Islet of Langerhans (tissue), 1 donor: ENCODE data around the gene LRRC37A3.
"Not testable (repeated sequence)": the region's sequence is repeated elsewhere in the genome, so short reads cannot be mapped to it uniquely, and the experiment has no call there.

Experiments
- FAIRE-seq: peaks from one replicate; lab custom pipeline; 2011; peaks lifted over from hg19 to GRCh38; lab: Jason Lieb, UNC

Gene LRRC37A3

DNA sequence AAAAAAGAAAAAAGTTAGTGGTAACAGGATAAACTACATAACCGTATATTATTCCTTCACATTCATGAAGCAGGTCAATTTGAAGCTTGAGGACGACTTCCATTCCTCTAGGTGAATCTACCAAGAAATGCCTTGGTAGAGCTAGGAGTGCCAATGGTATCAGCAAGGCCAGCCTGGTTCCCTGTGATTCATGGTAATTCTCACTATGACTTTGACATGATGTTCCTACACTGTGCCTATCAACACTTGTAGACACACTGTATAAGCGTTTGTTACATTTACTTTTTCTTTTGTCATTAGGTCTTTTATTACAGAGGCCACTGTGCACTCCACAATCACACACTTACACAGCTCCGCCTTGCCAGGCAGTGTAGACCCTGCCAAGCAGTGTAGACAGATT is 7.2 kb upstream of the LRRC37A3 start:
- FAIRE-seq = not testable (repeated sequence)

DNA sequence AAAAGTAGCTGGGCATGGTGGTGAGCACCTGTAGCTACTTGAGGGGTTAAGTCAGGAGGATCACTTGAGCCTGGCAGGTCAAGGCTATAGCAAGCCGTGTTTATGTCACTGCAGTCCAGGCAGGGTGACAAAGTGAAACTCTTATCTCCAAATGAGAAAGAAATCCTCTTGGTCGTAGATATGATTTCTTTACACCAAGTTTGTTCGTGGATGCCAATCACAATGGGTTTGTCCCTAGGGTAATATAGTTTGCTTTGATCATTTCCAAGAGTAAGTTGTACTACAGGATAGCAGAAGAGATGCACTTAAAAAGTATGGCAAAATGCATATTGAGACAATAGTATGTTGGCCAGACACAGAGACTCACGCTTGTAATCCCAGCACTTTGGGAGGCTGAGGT is 6.0 kb upstream of the LRRC37A3 start:
- not testable (repeated sequence) for FAIRE-seq

DNA sequence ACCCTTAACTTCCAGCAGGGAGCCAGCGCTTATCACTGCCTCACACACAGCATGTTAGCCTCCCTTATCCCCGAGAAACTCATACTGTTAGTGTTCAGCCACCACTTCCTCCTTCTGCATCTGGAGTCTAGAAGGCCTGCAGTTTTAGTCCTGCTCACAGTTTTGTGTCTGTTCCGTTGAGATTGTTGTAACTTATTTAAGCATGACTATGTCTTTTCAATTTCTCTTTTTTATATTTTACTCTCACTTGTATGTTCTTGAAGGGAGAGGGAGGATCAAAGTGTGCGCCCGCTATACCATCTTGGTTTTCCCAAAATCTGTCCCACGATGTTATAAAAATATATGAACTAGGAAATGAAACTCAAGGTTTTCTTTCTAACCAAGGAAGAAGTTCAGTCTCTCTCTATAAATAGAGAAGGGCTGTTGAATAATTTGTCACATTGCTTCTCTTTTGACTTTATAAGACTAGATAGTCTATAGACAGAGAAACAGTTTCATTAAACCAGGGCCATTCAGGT is 3.8 kb upstream of the LRRC37A3 start:
- FAIRE-seq = not testable (repeated sequence)

DNA sequence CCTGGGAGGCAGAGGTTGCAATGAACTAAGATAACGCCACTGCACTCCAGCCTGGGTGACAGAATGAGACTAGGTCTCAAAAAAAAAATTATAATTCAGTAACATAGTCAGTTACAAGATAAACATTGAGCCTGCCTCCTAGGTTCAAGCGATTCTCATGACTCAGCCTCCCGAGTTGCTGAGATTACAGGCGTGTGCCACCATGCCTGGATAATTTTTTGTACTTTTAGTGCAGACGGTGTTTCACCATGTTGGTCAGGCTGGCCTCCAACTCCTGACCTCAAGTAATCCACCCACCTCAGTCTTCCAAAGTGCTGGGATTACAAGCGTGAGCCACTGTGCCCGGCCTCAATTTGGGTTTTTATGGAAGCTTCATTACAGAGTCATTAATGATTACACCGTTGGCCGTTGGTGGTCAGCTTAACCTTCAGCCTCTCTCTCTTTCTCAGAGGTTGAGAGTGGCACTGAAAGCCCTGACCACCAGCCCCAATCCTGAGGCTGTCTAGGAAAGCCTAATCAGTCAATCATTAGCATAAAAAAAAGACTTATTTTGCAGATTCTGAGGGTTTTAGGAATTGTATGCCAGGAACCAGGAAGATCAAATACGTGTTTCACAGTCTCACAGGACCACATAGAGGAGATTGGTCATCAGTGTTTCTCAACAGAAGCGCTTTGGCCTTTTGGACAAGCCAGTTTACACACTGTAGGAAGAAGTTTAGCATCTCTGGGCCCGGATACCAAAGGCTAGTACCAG is 1.3 kb upstream of the LRRC37A3 start:
- no peak for FAIRE-seq

DNA sequence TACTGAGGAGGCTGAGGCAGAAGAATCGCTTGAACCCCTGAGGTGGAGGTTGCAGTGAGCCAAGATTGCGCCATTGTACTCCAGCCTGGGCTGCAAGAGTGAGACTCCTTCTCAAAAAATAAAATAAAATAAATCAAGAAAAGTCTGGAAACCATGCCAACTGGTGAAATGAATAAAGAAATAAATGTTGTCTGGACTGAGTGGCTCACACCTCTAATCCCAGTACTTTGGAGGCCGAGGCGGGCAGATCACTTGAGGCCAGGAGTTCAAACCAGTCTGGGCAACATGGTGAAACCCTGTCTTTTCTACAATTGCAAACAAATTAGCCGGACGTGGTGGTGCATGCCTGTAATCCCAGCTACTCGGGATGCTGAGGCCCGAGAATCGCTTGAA is 744 bp upstream of the LRRC37A3 start:
- no peak for FAIRE-seq

DNA sequence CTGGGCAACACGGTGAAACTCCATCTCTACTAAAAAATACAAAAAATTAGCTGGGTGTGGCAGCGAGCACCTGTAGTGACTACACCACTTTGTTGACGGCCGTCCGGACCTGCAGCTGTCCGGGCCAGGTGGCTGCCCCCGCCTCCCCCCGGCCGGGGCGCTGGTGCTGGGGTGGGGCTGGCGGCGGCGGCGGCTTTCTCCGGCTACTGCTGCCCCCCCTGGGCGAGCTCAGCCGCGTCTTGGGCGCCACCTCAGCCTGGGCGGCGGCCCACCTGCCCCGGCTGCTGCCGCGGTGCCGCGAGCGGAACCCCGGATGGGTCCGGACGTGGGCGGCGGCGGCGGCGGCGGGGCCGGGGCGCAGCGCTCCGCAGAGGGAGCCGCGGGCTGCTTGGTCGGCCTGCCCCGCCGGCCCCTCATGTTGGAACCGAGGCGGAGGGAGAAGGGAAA is 413 bp downstream of the LRRC37A3 start:
- FAIRE-seq = not testable (repeated sequence)

DNA sequence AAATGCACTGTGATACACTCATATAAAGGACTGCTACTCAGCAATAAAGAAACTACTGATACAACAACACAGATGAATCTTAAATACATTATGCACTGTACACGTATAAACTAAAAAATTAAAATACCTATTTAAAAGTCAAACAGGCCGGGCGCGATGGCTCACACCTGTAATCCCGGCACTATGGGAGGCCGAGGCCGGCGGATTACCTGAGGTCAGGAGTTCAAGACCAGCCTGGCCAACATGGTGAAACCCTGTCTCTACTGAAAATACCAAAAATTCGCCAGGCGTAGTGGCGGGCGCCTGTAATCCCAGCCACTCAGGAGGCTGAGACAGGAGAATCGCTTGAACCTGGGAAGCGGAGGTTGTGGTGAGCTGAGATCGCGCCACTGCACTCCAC is 1.7 kb downstream of the LRRC37A3 start:
- not testable (repeated sequence) for FAIRE-seq

DNA sequence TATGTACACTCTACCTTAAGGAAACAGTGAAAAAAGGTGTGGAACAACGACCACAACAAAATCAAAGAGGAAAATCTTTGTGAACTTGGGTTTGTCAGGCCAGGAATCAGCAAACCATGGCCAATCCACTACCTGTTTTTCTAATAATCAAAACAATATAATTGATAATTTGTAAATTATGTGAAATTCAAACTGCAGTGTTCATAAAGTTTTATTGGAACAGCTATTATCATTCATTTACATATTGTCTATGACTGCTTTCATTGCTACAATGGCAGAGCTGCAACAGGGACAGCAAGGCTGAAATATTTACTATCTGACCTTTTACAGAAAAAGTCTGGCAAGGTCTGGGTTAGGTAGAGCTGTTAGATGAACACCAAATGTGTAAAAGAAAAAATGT is 4.0 kb downstream of the LRRC37A3 start:
- not testable (repeated sequence) for FAIRE-seq

DNA sequence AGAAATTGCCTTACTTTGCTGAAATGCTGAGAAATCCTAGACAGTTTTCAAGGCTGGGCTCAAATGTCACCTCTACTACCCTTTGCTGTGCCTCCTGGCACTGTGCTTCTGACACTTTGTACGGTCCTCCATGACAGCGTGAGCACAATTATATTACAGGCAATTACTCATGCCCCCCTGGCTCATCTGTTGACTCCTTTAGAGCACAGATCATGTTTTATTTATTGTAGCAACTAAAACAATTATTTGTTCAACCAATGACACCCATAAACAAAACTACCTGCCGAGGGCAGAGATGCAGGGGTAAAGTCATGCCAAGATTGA is 9.1 kb downstream of the LRRC37A3 start:
- FAIRE-seq = not testable (repeated sequence)

DNA sequence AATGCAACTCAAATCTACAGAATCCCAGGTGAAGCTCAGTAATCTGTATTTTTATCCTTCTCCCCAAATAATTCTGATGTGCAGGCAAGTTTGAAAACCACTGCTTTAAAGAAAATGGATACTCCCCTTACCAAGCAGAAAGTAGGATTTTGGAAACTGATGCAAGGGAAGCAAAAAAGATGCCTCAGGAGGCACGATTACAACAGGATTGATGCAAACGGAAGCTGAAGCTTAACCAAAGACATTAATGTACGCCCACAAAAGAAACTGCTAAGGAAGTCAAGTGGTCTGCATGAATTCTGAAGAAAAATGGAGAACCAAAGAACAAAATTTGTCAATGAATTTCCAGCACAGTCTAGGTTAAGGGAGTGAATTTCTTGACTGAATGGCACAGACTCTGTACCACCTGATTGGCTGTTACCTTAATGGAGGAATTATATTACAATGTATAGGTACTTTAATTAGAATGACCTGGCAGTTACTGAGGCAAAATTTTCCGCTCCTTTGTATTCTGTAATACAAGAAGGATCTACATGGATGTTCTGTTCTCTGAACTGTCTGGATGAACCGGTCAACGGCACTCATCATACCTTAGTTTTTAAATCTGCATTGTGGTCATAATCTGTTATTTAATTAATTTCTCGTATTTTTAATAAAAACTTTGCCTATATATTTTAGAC is 9.6 kb downstream of the LRRC37A3 start:
- FAIRE-seq = not testable (repeated sequence)

DNA sequence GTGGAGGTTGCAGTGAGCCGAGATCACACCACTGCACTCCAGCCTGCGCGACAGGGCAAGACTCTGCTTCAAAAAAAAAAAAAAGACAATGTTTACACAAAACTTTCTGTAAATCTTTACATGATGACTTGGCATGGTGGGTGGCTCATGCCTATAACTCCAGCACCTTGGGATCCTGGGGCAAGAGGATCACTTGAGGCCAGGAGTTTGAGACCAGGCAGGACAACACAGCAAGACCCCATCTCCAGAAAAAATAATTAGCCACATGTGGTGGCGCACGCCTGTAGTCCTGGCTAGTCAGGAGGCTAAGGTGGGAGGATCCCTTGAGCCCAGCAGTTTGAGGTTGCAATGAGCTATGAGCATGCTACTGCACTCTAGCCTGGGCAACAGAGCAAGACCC is 15.2 kb downstream of the LRRC37A3 start:
- not testable (repeated sequence) for FAIRE-seq

DNA sequence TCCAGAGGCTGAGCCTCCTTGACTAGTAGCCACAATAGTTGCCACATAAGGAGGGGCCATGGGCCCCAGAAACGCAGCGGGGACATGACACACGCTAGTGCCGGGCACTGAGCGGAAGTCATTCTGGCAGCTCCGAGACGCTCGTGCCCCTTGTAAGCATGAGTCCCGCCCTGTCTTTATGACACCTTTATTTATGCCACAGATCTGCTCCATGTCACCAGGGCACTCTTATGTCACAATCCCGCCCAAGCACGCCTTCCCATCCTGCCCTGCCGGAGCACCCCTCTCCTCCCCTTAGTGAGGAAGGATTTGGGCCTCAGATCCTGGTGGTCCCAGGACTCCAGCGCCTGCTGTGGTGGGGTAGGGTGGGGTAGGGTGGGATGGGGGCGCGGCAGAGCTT is 22.1 kb downstream of the LRRC37A3 start:
- FAIRE-seq = not testable (repeated sequence)

DNA sequence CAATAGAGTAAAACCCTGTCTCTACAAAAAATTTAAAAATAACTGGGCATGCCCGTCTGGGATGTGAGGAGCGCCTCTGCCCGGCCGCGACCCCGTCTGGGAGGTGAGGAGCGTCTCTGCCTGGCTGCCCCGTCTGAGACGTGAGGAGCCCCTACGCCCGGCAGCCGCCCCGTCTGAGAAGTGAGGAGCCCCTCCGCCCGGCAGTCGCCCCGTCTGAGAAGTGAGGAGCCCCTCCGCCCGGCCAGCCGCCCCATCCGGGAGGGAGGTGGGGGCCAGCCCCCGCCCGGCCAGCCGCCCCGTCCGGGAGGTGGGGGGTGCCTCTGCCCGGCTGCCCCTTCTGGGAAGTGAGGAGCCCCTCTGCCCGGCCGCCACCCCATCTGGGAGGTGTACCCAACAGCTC is 45.1 kb downstream of the LRRC37A3 start:
- FAIRE-seq = not testable (repeated sequence)

DNA sequence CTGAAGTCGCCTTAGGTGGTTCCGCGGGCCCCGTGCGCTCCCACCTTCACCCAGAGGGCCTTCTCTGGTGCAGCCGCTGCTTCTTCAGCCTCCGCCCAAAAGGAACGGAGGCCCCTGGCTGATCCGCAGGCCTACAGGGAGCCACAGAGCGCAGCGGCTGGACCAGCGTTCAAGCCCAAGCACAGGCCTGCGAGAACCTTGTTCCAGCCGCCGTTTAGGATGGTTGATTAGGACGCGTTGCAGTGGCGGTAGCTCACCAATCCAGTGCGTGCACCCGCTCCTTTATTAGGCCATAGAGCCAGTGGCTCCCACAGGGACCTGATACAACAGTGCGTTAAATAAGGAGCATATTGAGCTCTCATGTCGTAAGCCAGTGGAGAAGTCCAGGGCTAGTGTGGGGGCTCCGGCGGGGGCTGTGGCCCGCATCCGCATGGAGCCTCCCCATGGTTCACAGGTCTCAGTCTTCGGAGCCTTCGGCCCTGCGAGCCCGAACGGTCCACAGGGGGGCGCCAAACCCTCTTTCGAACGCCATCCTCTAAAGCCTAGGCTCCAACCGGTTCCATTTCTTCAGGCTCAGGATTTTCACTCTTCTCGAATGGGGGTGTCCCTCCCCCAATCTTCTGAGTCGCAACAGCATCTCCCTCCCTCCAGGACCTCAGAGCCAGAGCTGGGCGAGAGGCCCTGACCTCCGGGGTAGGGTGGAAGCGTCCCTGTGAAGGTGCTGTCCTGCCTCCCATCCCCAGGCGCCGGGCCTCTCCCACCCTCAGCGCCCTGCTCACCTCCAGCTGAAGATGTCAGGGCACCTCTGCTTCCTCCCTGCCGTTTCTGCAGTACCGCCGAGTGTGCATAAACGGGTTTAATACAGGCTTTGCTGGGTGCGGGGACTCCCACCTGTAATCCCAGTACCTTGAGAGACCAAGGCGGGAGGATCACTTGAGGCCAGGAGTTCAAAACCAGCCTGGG is 71.5 kb downstream of the LRRC37A3 start:
- not testable (repeated sequence) for FAIRE-seq

DNA sequence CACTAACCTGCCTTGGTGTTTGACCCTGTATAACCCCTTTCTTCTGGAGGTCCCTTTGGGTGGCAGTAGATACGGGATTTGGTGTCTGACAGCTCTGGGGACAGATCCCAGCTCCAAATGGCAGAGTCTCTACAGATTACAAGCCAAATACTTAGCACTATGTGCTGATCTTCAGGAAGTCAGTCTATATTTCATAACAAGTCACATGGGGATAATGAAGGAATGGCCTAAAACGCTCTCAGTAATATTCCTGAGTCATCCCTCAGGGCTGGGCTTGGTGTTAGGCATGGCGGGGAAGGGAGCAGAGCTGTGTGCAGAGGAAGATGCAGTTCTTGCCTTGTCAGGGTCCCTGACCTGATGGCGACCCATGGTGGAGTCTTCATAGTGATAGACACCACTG is 72.4 kb downstream of the LRRC37A3 start:
- FAIRE-seq = not testable (repeated sequence)

DNA sequence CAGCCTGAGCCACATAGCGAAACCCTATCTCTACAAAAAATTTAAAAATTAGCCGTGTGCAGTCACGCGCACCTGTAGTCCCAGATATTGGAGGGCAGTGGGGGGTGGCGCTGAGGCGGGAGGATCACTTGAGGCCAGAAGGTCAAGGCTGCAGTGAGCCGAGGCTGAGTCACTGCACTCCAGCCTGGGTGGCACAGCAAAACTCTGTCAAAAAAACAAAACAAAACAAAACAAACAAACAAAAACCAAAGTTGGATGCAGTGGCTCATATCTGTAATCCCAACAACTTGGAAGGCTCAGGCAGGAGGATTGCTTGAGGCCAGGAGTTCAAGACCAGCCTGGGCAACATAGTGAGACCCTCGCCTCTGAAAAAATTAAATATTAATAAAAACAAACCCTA is 75.4 kb downstream of the LRRC37A3 start:
- not testable (repeated sequence) for FAIRE-seq

DNA sequence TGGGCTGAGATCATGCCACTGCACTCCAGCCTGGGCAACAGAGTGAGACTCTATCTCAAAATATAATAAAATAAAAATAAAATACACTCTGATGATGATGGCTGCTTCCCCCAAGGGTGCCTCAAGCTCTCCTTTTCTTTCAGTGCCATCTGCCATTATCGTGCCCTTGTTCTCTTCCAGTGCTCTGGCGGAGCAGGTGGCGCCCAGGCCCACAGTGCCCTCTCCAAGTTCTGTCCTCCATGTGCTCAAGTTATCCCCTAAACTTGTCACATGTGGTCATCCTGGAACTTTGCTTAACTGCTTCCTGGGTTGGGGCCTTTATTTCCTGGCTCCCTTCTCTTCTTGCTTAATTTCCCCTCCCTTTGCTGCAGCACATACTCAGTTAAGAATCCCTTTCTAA is 76.4 kb downstream of the LRRC37A3 start:
- not testable (repeated sequence) for FAIRE-seq

DNA sequence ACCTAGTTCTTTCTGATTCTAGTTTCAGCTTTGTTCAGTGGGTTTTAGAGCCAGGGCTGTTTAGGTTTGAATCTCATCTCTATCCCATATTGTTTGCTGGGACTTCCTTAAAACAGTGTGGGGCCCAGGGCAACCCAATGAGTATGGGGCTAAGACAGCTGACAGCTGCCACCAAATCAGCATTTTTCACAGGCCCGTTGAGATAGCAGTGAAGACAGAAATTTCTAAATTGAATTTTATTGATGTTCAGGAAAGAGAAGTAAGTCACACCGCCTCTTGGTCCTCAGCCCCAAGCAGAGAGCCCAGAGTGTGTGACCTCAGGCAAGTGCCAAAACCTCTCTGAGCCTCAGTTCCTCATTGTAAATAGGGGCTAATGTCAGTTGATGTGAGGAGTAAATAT is 78.3 kb downstream of the LRRC37A3 start:
- not testable (repeated sequence) for FAIRE-seq

DNA sequence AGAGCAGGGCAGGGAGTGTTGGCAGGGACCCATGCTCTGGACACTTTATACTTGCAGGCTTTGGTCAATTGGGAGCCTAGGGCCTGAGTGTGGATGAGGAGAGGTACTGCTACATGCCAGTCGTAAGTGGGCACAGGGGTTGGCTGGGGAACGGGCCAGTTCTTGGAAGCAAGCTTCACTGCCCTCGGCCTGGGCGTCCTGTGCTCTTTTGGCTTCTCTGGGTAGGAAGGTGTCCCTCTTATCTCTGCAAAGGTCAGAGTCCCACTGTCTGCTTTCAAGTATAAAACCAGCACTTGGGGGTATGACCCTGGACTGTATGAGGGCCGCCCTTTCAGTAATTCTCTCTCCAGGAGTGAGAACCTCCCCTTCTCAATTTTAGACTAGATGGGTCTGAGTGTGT is 80.8 kb downstream of the LRRC37A3 start:
- not testable (repeated sequence) for FAIRE-seq

DNA sequence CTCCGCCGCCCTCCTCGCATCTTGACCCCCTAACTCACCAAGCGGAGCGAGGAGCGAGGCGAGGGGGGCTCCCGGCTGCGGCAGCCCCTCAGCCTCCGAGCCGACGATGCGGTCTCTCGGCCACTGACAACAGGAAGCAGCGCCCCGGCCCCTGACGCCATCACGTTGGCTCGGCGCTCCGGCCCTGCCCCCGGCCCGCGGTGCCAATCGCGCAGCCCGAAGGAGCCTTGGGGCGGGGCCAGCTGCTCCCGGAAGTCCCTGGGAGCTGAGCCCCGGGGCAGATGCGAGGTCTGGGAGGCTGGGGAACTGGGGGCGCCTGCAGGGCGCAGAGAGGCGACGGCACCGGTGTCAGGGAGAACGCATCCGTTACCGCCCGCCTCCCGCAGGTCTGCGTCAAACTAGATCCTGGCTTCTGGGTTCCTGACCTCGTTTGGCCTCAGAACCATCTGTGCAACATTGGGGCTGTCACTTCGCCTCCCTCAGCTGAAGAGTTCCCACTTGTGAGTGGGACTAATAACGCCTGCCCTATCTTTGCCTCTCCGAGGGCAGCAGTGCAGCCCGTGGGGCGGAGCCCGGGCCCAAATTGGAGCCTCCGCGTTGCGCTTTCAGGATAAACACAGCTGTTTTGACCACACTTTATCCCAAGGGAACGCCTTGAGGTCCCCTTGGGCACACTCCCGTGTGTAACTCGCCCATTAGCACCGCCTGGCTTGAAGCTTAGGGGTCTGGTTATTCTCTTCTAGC is 82.1 kb downstream of the LRRC37A3 start:
- not testable (repeated sequence) for FAIRE-seq

DNA sequence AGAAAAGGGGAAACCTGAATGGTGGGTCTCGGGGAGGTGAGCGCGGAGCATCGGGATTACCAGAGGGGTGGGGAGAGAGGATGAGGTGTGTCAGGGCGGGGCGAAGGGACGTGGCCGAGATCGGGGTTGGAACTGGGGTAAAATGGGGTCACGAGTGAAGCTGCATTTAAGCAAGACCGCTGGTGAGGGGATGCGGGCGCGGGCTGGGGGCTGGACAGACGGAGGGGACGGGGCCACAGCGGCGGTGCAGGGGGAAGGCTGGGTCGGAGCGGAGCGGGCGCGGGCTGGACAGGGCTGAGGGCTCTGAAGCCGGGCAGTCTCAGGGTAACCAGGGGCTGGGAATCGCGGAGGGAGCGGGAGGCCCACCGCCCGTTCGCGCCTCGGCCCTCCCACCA is 82.7 kb downstream of the LRRC37A3 start:
- not testable (repeated sequence) for FAIRE-seq

DNA sequence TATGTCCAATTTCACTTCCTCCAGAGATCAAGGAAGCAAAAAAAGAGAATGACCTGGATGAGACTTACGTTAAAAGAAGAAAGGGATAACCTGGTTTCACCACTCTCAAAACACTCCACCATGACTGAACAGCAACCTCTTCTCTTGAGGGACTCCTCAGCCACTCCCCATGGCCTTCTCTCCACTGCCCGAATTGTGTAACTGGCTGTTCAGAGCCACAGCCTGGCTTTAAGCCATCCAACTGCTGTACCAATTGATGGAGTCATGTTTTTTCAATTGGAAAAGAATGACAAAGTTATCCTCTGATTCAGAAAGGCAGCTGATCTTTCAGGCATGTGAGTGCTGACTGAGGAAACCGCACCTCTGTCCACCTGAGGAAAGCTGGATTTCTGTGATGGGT is 85.2 kb downstream of the LRRC37A3 start:
- FAIRE-seq = not testable (repeated sequence)
